Neural cell (in vitro differentiated cells): Measurements from ENCODE around the gene FNDC1. TPM values are rescaled to one million over a fixed set of nuclear protein-coding genes. Genes with fewer than 3 reads are reported as not detected.

ENCODE experiments used
- H2AFZ ChIP-seq: fragments of 200-600, 300-800 bp; sonication (generic), shearing (Covaris generic); 2 replicates; pipeline ENCODE4 v1.6.0; 2014; ENCODE audit warnings: low read depth, mild to moderate bottlenecking, antibody characterized with exemption, low read length, moderate library complexity
- H3F3A ChIP-seq: fragments of 200-600 bp; shearing (Covaris generic); 2 replicates; pipeline ENCODE4 v1.6.1; 2016; ENCODE audit warnings: mild to moderate bottlenecking, moderate library complexity, mixed read lengths, antibody characterized with exemption, low read length; ENCODE audit not compliant: insufficient read depth, poor library complexity, severe bottlenecking
- H3K27ac ChIP-seq: fragments of 200-600, 300-800 bp; sonication (generic), shearing (Covaris generic); 2 replicates; pipeline ENCODE4 v1.5.1; 2014; ENCODE audit warnings: mild to moderate bottlenecking, low read length, moderate library complexity
- H3K27me3 ChIP-seq: fragments of 300-800, 200-600 bp; sonication (generic), shearing (Covaris generic); 2 replicates; pipeline ENCODE4 v1.6.0; 2014; ENCODE audit warnings: mild to moderate bottlenecking, low read depth, low read length, moderate library complexity; ENCODE audit not compliant: insufficient read depth
- H3K36me3 ChIP-seq: fragments of 300-800, 200-600 bp; sonication (generic), shearing (Covaris generic); 2 replicates; pipeline ENCODE4 v1.5.1; 2014; ENCODE audit warnings: mild to moderate bottlenecking, antibody characterized with exemption, low read length, moderate library complexity; ENCODE audit not compliant: insufficient read depth
- H3K4me2 ChIP-seq: fragments of 300-800, 200-600 bp; sonication (generic), shearing (Covaris generic); 2 replicates; pipeline ENCODE4 v1.6.0; 2014; ENCODE audit warnings: mild to moderate bottlenecking, low read length
- H3K4me3 ChIP-seq: fragments of 300-800, 200-600 bp; sonication (generic), shearing (Covaris generic); 2 replicates; pipeline ENCODE4 v1.5.1; 2014; ENCODE audit warnings: mild to moderate bottlenecking, low read length, moderate library complexity
- H3K79me2 ChIP-seq: fragments of 200-600 bp; shearing (Covaris generic); replicated peaks from 2 replicates; pipeline ENCODE4 v1.6.0; 2014; ENCODE audit warnings: mild to moderate bottlenecking, low read length, moderate library complexity; ENCODE audit not compliant: insufficient read depth
- H3K9ac ChIP-seq: fragments of 300-800, 200-600 bp; sonication (generic), shearing (Covaris generic); 2 replicates; pipeline ENCODE4 v1.6.1; 2016; ENCODE audit warnings: mild to moderate bottlenecking, low read length, mixed read lengths
- H3K9me2 ChIP-seq: fragments of 200-600 bp; shearing (Covaris generic); 2 replicates; pipeline ENCODE4 v1.6.1; 2016; ENCODE audit warnings: mild to moderate bottlenecking, low read length, mixed read lengths; ENCODE audit not compliant: insufficient read depth
- H3K9me3 ChIP-seq: fragments of 200-600, 300-800 bp; sonication (generic), shearing (Covaris generic); 2 replicates; pipeline ENCODE4 v1.6.1; 2016; ENCODE audit warnings: mild to moderate bottlenecking, mixed run types, low read length, moderate library complexity, mixed read lengths
- H4K20me1 ChIP-seq: fragments of 200-600 bp; shearing (Covaris generic); 2 replicates; pipeline ENCODE4 v1.6.1; 2016; ENCODE audit warnings: mild to moderate bottlenecking, mixed run types; ENCODE audit not compliant: insufficient read depth
- CTCF ChIP-seq: fragments of 450-650 bp; IDR thresholded peaks from 2 replicates; pipeline ENCODE4 v1.5.1; 2014; ENCODE audit warnings: antibody characterized with exemption, mild to moderate bottlenecking, moderate library complexity; ENCODE audit not compliant: poor library complexity, severe bottlenecking
- EP300 ChIP-seq: fragments of 450-650 bp; conservative IDR thresholded peaks from 2 replicates; pipeline ENCODE4 v1.6.1; 2014; ENCODE audit warnings: antibody characterized with exemption, mild to moderate bottlenecking, moderate library complexity; ENCODE audit not compliant: poor library complexity, severe bottlenecking
- EZH2 ChIP-seq: fragments of 200-600, 300-800 bp; shearing (Covaris generic), sonication (generic); IDR thresholded peaks from 2 replicates; pipeline ENCODE4 v1.6.1; 2014; ENCODE audit warnings: antibody characterized with exemption, low read length, borderline replicate concordance, mild to moderate bottlenecking; ENCODE audit not compliant: insufficient read depth, poor library complexity, severe bottlenecking
- MXI1 ChIP-seq: fragments of 450-650 bp; conservative IDR thresholded peaks from 2 replicates; pipeline ENCODE4 v1.6.1; 2014; ENCODE audit warnings: antibody characterized with exemption, mild to moderate bottlenecking; ENCODE audit not compliant: poor library complexity, severe bottlenecking
- POLR2AphosphoS5 ChIP-seq: IDR thresholded peaks from 2 replicates; pipeline ENCODE4 v1.6.1; 2012
- RAD21 ChIP-seq: fragments of 450-650 bp; conservative IDR thresholded peaks from 2 replicates; pipeline ENCODE4 v1.6.1; 2014; ENCODE audit warnings: antibody characterized with exemption, mild to moderate bottlenecking, moderate library complexity
- REST ChIP-seq: IDR thresholded peaks from 2 replicates; pipeline ENCODE4 v1.6.1; 2012; ENCODE audit warnings: borderline replicate concordance
- SMC3 ChIP-seq: fragments of 450-650 bp; conservative IDR thresholded peaks from 2 replicates; pipeline ENCODE4 v1.6.1; 2014; ENCODE audit warnings: antibody characterized with exemption, mild to moderate bottlenecking, moderate library complexity; ENCODE audit not compliant: poor library complexity
- TAF1 ChIP-seq: IDR thresholded peaks from 2 replicates; pipeline ENCODE4 v1.6.1; 2012; ENCODE audit warnings: low read depth
- polyA plus RNA-seq: library from polyadenylated mRNA; depleted of rRNA; stranded (reverse); fragments of >200 nt; gene quantifications from 2 replicates; pipeline ENCODE4 v1.2.3, GENCODE V29; 2014

FNDC1 gene
- polyA plus RNA-seq, 1 donor from 2014 or later = not detected

DNA sequence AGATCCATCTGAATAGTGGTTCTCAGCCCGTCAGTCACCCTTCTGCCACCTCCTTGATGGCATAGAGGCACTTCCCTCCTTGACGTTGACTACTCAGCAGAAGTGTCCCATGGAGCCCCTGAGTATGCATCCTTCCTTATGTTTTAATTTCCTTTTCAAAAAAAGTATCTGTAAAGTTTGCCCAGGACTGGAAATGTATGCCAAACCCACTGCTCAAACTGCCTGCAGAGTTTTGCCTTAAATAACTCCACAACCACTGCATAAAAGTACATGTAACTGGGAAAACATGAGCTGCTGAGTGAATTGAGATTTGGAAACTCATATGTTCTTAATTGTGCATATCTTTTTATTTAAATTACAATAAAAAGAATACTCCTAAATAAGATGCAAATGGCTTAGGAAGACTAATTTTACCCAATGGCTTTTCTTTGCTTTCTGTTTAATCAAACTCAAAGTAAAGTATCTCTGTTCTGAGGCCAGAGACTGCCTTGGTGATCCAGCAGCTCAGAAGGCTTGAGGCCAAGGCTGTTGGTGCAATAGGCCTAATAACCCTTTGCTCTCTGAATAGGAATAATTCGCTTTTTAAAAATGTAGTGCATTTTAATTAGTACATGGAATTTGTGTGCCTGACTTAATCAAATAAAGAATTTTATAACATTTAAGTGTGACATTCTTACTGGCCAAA is 90.4 kb downstream of the FNDC1 start:
- H3K9me2 ChIP-seq = no peaks in the 10 kb centered on the region
- no peak overlapping the region for H3K4me2 ChIP-seq
- H3K36me3 ChIP-seq = no peaks in the 10 kb centered on the region
- TF ChIP-seq CTCF (no peak), REST (no peak), SMC3 (no peak), TAF1 (no peak), EP300 (no peak), MXI1 (no peak), RAD21 (no peak), EZH2 (no peak), POLR2AphosphoS5 (no peak)
- H3K9ac ChIP-seq = no peak overlapping the region
- no peak overlapping the region for H3K27ac ChIP-seq
- no peak overlapping the region for H2AFZ ChIP-seq
- no peaks in the 10 kb centered on the region for H3F3A ChIP-seq
- no peak overlapping the region for H3K4me3 ChIP-seq
- H4K20me1 ChIP-seq = no peaks in the 10 kb centered on the region
- H3K27me3 ChIP-seq = no peaks in the 10 kb centered on the region
- H3K9me3 ChIP-seq = no peaks in the 10 kb centered on the region
- no peaks in the 10 kb centered on the region for H3K79me2 ChIP-seq

- Histone ChIP-seq H3K4me3 (no peak overlapping the region), H3K27me3 (no peaks in the 10 kb centered on the region), H2AFZ (no peak overlapping the region), H3K9me3 (no peaks in the 10 kb centered on the region), H3K36me3 (no peaks in the 10 kb centered on the region), H3F3A (no peaks in the 10 kb centered on the region), H3K4me2 (no peak overlapping the region), H3K27ac (no peak overlapping the region), H4K20me1 (no peaks in the 10 kb centered on the region), H3K9me2 (no peaks in the 10 kb centered on the region), H3K9ac (no peak overlapping the region), H3K79me2 (no peaks in the 10 kb centered on the region)
- TF ChIP-seq POLR2AphosphoS5 (no peak), RAD21 (no peak)
These were observed 91.0 kb downstream of the FNDC1 start for GRCh38 chr6:159260208-159260607.

DNA sequence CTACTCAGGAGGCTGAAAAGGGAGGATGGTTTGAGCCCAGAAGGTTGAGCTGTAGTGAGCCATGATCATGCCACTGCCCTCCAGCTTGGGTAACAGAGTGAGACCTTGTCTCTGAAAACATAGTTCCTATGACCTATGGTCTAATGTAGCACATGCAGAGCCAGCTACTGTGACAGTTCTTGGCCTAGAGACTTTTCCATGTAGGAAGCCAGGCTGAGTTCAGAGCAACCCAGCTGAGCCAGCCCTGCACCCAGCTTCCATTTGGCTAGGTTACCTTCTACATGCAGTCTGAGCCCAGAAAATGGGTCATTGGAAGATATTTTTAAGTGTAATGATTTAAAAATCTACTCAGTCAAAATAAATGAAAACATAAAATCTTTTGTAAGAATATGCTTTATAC is 92.8 kb downstream of the FNDC1 start:
- H3K36me3 ChIP-seq = no peaks in the 10 kb centered on the region
- H3F3A ChIP-seq = no peaks in the 10 kb centered on the region
- no peak overlapping the region for H3K9ac ChIP-seq
- H3K9me2 ChIP-seq = no peaks in the 10 kb centered on the region
- no peak for TF ChIP-seq EP300
- no peaks in the 10 kb centered on the region for H3K9me3 ChIP-seq
- no peaks in the 10 kb centered on the region for H3K79me2 ChIP-seq
- H3K27me3 ChIP-seq = no peaks in the 10 kb centered on the region
- H3K4me3 ChIP-seq = no peak overlapping the region
- no peak overlapping the region for H3K27ac ChIP-seq
- H2AFZ ChIP-seq = no peak overlapping the region
- H3K4me2 ChIP-seq = no peak overlapping the region
- H4K20me1 ChIP-seq = no peaks in the 10 kb centered on the region
